GM18870 (cell line): Measurements from ENCODE around the gene DIRAS1.
"Not testable (repeated sequence)": the region's sequence is repeated elsewhere in the genome, so short reads cannot be mapped to it uniquely, and the experiment has no call there.

ENCODE experiments used
- ATAC-seq: cut with Tn5 transposase; IDR thresholded peaks from one replicate; pipeline ENCODE4 v1.9.1; 2021; ENCODE audit warnings: moderate library complexity; ENCODE audit not compliant: unreplicated experiment

Gene DIRAS1

DNA sequence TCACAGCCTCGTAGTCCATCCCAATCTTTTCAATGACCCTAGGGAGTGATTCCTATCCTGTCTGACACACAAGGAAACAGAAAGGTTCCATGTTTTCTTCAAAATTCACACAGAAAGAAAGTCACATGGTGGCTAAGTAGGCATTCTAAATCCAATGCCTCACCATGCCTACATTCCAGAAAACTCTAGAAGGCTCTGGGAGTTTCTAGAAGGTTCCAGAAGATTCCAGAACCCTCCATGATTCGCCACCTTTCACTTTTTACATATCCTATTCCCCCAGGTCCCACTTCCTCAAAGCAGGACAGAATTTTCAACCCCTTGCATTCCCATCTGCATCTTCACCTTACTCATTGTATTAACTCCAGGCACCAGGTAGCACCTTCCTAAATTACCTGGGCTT is 41.7 kb downstream of the DIRAS1 start:
- ATAC-seq, result no peak

DNA sequence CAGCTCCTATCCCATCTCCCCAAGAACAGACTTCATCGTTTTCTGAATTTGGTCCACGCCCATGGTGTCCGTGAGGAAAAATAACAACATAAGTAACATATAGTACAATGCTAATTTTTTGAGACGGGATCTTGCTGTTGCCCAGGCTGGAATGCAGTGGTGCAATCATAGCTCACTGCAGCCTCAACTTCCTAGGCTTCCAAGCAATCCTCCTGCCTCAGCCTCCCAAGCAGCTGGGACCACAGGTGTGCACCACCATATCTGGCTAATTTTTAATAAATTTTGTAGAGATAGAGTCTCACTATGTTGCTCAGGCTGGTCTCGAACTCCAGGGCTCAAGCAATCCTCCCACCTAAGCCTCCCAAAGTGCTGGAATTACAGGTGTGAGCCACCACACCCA is 42.2 kb downstream of the DIRAS1 start:
- not testable (repeated sequence) for ATAC-seq

DNA sequence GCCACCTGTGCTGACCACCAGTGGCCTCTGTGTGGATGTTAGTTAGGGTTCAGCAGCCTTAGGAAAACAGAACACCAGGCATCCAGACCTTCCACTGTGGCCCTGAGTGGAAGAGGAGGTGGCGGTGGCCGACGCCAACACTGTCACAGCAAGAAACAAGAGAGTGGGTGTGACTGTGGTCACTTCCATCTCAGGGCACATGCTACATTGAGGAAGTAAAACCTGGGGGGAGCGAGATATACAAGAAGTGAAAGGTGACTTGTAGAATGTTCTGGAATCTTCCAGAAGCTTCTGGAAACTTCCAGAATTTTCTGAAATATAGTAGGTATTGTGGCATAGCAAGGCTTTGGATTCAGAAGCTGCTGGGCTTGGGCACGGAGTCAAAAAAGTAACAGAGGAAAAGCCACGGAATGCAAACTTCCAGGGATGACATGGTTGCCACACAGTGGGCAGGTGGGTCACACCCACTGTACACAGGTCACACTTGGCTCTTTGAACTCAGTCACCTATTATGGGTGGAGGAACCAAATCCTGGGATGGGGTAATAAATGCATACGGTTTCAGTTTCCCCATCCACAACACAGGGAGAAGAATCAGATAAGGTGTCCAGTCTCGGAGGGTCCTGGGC is 43.0 kb downstream of the DIRAS1 start:
- ATAC-seq, result no peak

- no peak for ATAC-seq
Observed at GRCh38 chr19:2676823-2677222, 44.3 kb downstream of the DIRAS1 start.

- ATAC-seq, result no peak
Observed at GRCh38 chr19:2675892-2676291, 45.3 kb downstream of the DIRAS1 start.

GRCh38 chr19:2670217-2670616 is 51.0 kb downstream of the DIRAS1 start:
- ATAC-seq, result no peak

GRCh38 chr19:2668175-2668763 is 52.9 kb downstream of the DIRAS1 start:
- no peak for ATAC-seq

- ATAC-seq, result not testable (repeated sequence)
Observed at GRCh38 chr19:2667349-2667748, 53.8 kb downstream of the DIRAS1 start.

GRCh38 chr19:2666344-2666994 is 54.7 kb downstream of the DIRAS1 start:
- ATAC-seq, result no peak

GRCh38 chr19:2665103-2665502 is 56.1 kb downstream of the DIRAS1 start:
- no peak for ATAC-seq
